ENCODE measurements around the gene CEP19. TPM values are rescaled to one million over a fixed set of nuclear protein-coding genes. Genes with fewer than 3 reads are reported as not detected.

CEP19 gene
- total RNA-seq, 2 donors from 2014 or later, result 1.4 to 2.1 TPM

DNA sequence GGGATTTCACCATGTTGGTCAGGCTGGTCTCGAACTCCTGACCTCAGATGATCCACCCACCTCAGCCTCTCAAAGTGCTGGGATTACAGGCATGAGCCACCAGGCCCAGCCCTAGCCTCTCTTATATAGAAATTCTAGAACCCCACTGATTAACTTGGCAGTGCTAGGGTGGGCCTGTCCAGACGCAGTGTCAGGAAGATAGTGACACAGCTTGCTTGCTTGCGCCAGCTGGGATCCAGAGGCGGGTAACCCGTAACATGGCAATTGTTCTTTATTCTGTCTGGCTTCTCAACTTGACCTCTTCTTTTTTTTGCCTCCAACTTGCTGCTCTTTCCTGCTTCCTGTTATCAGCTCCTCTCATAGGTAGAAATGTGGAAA, 16.2 kb downstream of the CEP19 start:
- Mint-ChIP-seq H3K36me3 (ENCODE audit: low read depth) (peaks cover 2% of the 10 kb centered on the region), H3K4me1 (no peaks in the 10 kb centered on the region), H3K4me3 (no peak overlapping the region), H3K27me3 (no peaks in the 10 kb centered on the region), H3K27ac (peak overlapping the region; percentile 88)
- no peak for ATAC-seq
- no peak for DNase-seq
- H3K9me3 ChIP-seq (ENCODE audit: control insufficient read depth, low read length, poor library complexity, severe bottlenecking), result no peaks in the 10 kb centered on the region

DNA sequence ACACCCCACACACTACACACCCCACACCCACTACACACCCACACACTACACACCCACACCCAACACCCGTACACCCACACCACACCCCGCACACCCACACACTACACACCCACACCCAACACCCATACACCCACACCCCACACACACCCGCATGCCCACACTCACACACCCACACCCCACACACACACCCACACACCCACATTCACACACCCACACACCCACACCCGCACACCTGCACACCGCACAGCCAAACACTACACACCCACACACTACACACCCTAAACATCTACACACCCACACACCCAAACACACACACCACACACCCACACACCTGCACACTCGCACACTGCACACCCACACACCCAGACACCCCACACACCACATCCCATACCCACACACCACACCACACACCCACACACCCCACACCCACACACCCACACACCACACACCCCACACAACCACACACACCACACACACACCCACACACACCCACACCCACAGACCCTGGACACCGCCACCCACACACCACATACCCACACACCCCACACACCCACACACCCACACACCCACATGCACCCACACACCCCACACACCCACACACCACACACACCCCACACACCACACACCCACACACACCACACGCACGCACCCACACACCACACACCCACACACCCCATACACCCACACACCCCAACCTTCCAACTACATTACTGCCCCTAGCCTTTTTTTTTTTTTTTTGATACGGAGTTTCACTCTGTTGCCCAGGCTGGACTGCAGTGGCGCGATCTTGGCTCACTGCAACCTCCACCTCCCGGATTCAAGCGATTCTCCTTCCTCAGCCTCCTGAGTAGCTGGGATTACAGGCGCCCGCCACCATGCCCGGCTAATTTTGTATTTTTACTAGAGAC, 16.9 kb downstream of the CEP19 start:
- Mint-ChIP-seq H3K4me1 (no peaks in the 10 kb centered on the region), H3K36me3 (ENCODE audit: low read depth) (peaks cover 2% of the 10 kb centered on the region), H3K27me3 (no peaks in the 10 kb centered on the region), H3K4me3 (no peak overlapping the region), H3K27ac (peak overlapping the region; percentile 88)
- no peak for DNase-seq
- H3K9me3 ChIP-seq (ENCODE audit: control insufficient read depth, low read length, poor library complexity, severe bottlenecking), result no peaks in the 10 kb centered on the region
- ATAC-seq, result peak; percentile 20

DNA sequence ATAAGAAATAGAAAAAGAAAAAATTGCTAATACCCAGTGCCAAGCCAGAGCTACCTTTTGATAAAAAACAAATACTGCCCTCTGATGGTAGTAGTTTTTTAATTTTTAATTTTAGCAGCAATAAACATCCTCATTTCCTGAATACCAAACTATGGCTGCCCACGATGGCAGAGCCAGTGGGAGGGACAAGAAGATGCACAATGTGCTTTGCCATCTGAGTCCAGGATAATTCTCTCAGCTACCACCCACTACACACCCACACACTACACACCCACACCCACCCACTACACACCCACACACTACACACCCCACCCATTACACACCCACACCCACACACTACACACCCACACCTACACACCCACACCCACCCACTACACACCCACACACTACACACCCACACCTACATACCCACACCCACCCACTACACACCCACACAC, 17.8 kb downstream of the CEP19 start:
- Mint-ChIP-seq H3K4me3 (no peak overlapping the region), H3K36me3 (ENCODE audit: low read depth) (no peaks in the 10 kb centered on the region), H3K27ac (peak overlapping the region; percentile 32), H3K4me1 (no peaks in the 10 kb centered on the region), H3K27me3 (no peaks in the 10 kb centered on the region)
- DNase-seq (no peak), ATAC-seq (peak; percentile 79)
- no peaks in the 10 kb centered on the region for H3K9me3 ChIP-seq (ENCODE audit: control insufficient read depth, low read length, poor library complexity, severe bottlenecking)

DNA sequence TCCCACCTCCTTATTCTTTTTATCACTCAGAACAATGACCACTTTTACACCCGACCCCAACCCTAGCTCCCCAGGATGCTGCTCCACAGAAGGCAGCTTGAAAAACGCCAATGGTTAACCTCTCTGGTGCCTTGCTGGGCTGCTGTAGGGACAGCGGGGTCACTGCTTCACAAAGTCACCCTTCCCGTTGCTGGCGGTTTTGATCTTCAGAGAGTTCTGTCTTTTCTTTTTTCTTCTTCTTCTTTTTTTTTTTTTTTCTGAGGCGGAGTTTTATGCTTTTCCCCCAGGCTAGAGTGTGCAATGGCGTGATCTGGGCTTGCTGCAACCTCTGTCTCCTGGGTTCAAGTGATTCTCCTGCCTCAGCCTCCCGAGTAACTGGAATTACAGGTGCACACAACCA, 20.7 kb downstream of the CEP19 start:
- Mint-ChIP-seq H3K36me3 (ENCODE audit: low read depth) (no peaks in the 10 kb centered on the region), H3K27ac (no peak overlapping the region), H3K4me3 (no peak overlapping the region), H3K4me1 (peaks cover 4% of the 10 kb centered on the region), H3K27me3 (no peaks in the 10 kb centered on the region)
- no peak for ATAC-seq
- no peaks in the 10 kb centered on the region for H3K9me3 ChIP-seq (ENCODE audit: control insufficient read depth, low read length, poor library complexity, severe bottlenecking)
- DNase-seq, result no peak

DNA sequence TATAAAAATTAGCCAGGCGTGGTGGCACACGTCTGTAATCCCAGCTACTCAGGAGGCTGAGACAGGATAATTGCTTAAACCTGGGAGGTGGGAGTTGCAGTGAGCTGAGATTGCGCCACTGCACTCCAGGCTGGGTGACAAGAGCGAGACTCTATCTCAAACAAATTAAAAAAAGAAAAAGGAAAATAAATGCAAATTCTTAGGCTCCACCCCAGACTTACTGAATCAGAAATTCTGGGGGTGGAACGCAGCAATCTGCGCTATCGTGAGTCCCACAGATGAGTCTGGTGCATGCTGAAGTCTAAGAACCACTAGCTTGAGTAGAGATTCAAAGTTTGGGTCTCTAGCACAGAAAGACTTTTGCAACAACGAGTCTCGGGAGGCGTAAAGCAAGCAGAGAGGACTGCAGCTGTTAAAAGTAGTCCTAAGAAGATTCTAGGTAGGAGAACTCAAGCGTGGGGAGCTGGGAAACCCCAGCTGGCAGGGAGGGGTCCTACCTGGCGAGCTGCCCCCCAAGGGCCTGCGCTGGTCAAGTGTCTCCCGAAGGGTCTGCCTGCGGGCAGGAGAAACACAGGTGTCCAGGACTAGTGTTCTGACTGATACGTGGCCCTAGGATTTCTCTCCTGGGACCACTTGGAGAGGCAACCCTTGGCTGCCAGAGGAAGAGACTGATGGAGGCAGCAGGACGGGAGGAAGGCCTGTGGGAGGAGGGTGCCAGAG, 21.9 kb downstream of the CEP19 start:
- ATAC-seq (no peak), DNase-seq (no peak)
- Mint-ChIP-seq H3K27ac (no peak overlapping the region), H3K4me3 (no peak overlapping the region), H3K27me3 (no peaks in the 10 kb centered on the region), H3K36me3 (ENCODE audit: low read depth) (no peaks in the 10 kb centered on the region), H3K4me1 (peaks cover 8% of the 10 kb centered on the region)
- H3K9me3 ChIP-seq (ENCODE audit: control insufficient read depth, low read length, poor library complexity, severe bottlenecking), result no peaks in the 10 kb centered on the region

DNA sequence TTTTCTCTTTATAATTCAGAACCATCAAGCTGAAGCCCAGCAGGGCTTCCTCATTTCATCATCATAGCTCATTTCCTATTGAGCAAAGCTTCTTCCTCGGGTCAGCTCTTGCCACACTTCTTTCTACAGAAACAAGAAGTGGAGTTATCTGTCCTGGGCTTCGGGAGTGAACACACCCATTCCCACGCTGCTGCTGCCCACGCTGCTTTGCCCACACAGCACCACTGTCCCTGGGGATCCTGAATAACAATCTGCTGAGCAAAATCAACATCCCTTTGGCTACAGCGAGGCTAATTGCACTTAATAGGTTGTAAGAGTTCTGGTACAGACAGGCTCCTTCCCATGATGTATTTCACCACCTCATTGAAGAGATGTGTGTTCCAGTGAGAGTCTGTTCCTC, 23.7 kb downstream of the CEP19 start:
- no peak overlapping the region for H3K4me3 Mint-ChIP-seq
- no peaks in the 10 kb centered on the region for H3K27me3 Mint-ChIP-seq
- H3K9me3 ChIP-seq (ENCODE audit: control insufficient read depth, low read length, poor library complexity, severe bottlenecking), result no peaks in the 10 kb centered on the region
- H3K4me1 Mint-ChIP-seq, result peaks cover 16% of the 10 kb centered on the region
- ATAC-seq, result peak; percentile 40
- H3K27ac Mint-ChIP-seq, result peak overlapping the region; percentile 43
- no peak for DNase-seq
- H3K36me3 Mint-ChIP-seq (ENCODE audit: low read depth), result no peaks in the 10 kb centered on the region

DNA sequence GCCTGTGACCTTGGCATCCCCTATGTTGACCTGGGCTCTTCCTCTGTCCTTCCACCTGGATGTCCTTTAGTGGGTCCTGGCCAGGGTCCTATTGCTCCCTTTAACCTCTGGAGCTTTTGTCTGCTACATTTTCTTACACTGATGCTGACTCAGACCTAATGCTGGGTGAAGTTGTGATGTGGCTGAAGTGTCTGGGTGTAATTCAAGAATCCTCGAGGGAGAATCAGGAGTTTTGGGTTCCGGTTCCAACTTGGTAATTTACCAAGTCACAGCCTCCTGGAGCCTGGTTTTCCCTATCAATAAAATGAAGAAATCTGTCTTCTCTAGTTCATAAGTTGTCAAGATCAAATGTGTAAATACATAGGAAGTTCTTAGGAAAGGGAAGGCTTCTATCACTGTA, 25.6 kb downstream of the CEP19 start:
- H3K27me3 Mint-ChIP-seq, result no peaks in the 10 kb centered on the region
- H3K36me3 Mint-ChIP-seq (ENCODE audit: low read depth), result no peaks in the 10 kb centered on the region
- DNase-seq, result no peak
- peak overlapping the region; percentile 49 for H3K27ac Mint-ChIP-seq
- no peak for ATAC-seq
- H3K4me1 Mint-ChIP-seq, result peaks cover 16% of the 10 kb centered on the region
- no peak overlapping the region for H3K4me3 Mint-ChIP-seq
- H3K9me3 ChIP-seq (ENCODE audit: control insufficient read depth, low read length, poor library complexity, severe bottlenecking), result no peaks in the 10 kb centered on the region

DNA sequence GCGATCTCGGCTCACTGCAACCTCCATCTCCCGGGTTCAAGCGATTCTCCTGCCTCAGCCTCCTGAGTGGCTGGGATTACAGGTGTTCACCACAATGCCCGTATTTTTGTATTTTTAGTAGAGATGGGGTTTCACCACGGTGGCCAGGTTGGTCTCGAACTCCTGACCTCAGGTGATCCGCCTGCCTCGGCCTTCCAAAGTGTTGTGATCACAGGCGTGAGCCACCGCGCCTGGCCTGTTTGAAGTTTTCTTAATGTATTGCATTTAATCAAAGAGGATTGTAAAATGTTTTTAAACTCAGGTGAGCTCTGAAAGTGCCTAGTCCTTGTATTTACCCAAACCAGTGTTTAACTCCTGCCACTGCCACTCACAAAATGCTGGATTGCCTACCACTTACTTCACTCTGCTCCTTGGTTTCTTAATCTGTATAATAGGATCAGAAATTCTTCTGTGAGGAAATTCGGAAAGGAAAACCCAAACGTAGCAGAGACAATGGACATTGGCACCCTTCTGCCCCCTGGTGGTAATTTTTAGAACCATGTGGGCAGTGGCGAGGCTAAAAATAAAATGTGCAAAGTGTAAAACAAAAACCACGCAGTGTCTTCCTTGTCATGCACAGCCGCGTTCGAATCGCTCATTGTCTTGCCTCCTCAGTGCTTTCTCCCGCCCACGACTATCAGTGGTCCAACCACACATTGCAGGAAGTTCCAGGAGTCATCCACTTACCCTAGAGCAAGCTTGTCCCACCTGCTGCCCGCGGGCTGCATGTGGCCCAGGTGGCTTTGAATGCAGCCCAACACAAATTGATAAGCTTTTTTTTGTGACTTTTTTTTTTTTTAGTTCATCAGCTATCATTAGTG, 27.3 kb downstream of the CEP19 start:
- Mint-ChIP-seq H3K4me1 (peaks cover 16% of the 10 kb centered on the region), H3K27ac (peak overlapping the region; percentile 49), H3K27me3 (no peaks in the 10 kb centered on the region), H3K36me3 (ENCODE audit: low read depth) (no peaks in the 10 kb centered on the region), H3K4me3 (peak overlapping the region; percentile 77)
- peak; percentile 82 for ATAC-seq
- H3K9me3 ChIP-seq (ENCODE audit: control insufficient read depth, low read length, poor library complexity, severe bottlenecking), result no peaks in the 10 kb centered on the region
- DNase-seq, result peak; percentile 23 to 47 (median 37)

DNA sequence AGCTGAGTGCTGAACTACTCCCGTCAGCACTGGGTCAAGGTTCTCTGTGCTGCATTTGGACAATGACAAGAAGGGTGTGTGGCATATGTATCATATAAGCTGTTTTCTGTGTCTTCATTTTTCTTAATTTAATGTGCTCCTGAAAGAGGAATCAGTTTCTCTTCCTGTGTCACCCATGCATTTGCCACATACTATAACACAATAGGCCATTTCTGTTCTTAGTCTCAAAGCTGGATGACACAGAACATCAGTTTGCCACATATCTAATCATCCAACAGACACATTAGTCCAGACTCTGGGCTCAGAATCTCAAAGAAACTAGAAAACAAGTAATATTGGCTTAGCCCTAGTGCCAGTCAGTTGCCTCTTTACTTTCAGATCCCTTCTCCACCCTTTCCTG, 34.1 kb downstream of the CEP19 start:
- H3K36me3 Mint-ChIP-seq (ENCODE audit: low read depth), result peaks cover 2% of the 10 kb centered on the region
- no peak overlapping the region for H3K27ac Mint-ChIP-seq
- no peaks in the 10 kb centered on the region for H3K9me3 ChIP-seq (ENCODE audit: control insufficient read depth, low read length, poor library complexity, severe bottlenecking)
- H3K4me3 Mint-ChIP-seq, result no peak overlapping the region
- no peak for ATAC-seq
- DNase-seq, result no peak
- peaks cover 10% of the 10 kb centered on the region for H3K4me1 Mint-ChIP-seq
- no peaks in the 10 kb centered on the region for H3K27me3 Mint-ChIP-seq

DNA sequence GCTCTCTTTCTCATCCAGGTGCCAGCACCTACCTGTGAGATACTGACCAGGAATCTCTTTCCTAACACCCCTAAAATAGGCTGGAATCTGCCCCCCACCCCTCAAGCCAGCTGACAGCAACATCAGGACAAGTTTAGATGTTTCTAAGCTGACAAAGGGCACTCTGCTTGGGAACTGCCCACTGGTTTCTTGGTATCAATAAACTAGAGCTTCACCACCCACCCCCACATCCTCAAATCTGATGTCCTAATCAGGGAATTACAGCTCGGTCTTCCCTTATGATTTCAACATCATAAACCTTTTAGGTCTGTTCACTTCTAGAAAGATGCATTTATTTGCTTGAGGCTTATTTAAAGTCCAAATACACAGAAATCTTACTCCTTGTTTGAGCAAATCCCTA, 34.7 kb downstream of the CEP19 start:
- peaks cover 2% of the 10 kb centered on the region for H3K36me3 Mint-ChIP-seq (ENCODE audit: low read depth)
- peaks cover 10% of the 10 kb centered on the region for H3K4me1 Mint-ChIP-seq
- ATAC-seq (no peak), DNase-seq (no peak)
- no peaks in the 10 kb centered on the region for H3K9me3 ChIP-seq (ENCODE audit: control insufficient read depth, low read length, poor library complexity, severe bottlenecking)
- H3K27ac Mint-ChIP-seq, result no peak overlapping the region
- H3K27me3 Mint-ChIP-seq, result no peaks in the 10 kb centered on the region
- H3K4me3 Mint-ChIP-seq, result no peak overlapping the region

DNA sequence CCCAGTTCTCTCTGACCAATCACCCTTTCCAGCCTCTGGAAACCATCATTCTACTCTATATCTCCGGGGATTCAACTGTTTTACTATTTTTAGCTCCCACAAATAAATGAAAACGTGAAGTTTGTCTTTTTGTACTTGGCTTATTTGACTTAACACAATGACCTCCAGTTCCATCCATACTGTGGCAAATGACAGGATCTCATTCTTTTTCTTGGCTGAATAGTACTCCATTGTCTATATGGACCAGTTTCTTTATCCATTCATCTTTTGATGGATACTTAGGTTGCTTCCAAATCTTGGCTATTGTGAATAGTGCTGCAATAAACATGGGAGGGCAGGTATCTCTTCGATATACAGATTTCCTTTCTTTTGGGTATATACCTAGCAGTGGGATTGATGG, 38.4 kb downstream of the CEP19 start:
- peaks cover 26% of the 10 kb centered on the region for H3K4me1 Mint-ChIP-seq
- no peak for DNase-seq
- peaks cover 2% of the 10 kb centered on the region for H3K36me3 Mint-ChIP-seq (ENCODE audit: low read depth)
- no peak for ATAC-seq
- no peak overlapping the region for H3K27ac Mint-ChIP-seq
- no peaks in the 10 kb centered on the region for H3K27me3 Mint-ChIP-seq
- no peak overlapping the region for H3K4me3 Mint-ChIP-seq
- H3K9me3 ChIP-seq (ENCODE audit: control insufficient read depth, low read length, poor library complexity, severe bottlenecking), result no peaks in the 10 kb centered on the region

DNA sequence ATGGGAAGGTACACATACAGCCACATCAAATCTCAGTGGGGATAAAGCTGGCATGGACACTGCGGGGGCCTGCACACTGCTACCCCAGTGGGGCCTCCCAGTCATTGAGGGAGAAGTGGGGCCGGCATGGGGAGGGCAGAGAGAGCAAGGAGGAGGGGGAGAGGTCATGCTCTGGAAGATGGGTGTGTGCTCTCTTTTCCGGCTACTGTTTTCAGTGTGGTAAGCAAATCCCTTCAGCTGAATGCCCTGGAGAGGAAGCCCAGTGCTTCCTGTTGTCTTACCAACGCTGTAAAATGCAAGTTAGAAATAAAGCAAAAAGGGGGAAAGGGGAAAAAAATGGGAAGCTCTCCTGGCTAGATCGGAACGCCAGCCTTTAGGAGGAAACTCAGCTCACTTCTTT, 41.7 kb downstream of the CEP19 start:
- no peaks in the 10 kb centered on the region for H3K9me3 ChIP-seq (ENCODE audit: control insufficient read depth, low read length, poor library complexity, severe bottlenecking)
- Mint-ChIP-seq H3K27ac (peak overlapping the region; percentile 93), H3K4me3 (peak overlapping the region; percentile 86), H3K27me3 (no peaks in the 10 kb centered on the region), H3K36me3 (ENCODE audit: low read depth) (no peaks in the 10 kb centered on the region), H3K4me1 (peaks cover 25% of the 10 kb centered on the region)
- peak; percentile 40 for ATAC-seq
- no peak for DNase-seq

All from T-helper 17 cell (primary cell).